Upper lobe of right lung (tissue), 1 donor: ENCODE data around the gene DES. TPM values are rescaled to one million over a fixed set of nuclear protein-coding genes. Genes with fewer than 3 reads are reported as not detected.

Source experiments
- ATAC-seq: fragments of 200-7000 bp; cut with Tn5 transposase; one replicate; pipeline ENCODE4 v1.9.1; 2020; ENCODE audit warnings: mild to moderate bottlenecking, moderate library complexity
- DNase-seq: peaks from one replicate; pipeline ENCODE4 v3.0.0-alpha.2; 2020
- H3K27ac ChIP-seq: fragments of 200-600 bp; one replicate; pipeline ENCODE4 v1.8.0; 2022
- H3K27me3 ChIP-seq: fragments of 200-600 bp; one replicate; pipeline ENCODE4 v1.8.0; 2022; ENCODE audit warnings: mild to moderate bottlenecking
- H3K36me3 ChIP-seq: fragments of 200-600 bp; one replicate; pipeline ENCODE4 v1.8.0; 2022
- H3K4me1 ChIP-seq: fragments of 200-600 bp; one replicate; pipeline ENCODE4 v1.8.0; 2022
- H3K4me3 ChIP-seq: fragments of 200-600 bp; one replicate; pipeline ENCODE4 v1.8.0; 2022; ENCODE audit warnings: mild to moderate bottlenecking
- H3K9me3 ChIP-seq: fragments of 200-600 bp; one replicate; pipeline ENCODE4 v1.8.0; 2022
- CTCF ChIP-seq: fragments of 200-600 bp; IDR thresholded peaks from one replicate; pipeline ENCODE4 v1.8.0; 2022; ENCODE audit warnings: antibody characterized with exemption
- intact Hi-C: fragments of 100-400 bp; cut with DNase I; formaldehyde crosslinking; loops from one replicate; pipeline ENCODE4 v1.11.0; 2022
- total RNA-seq: library from RNA; stranded (reverse); fragmentation: NEBNext Ultra II Directional; extraction: Animal tissue kit (Norgen Biotek cat#: 25700); gene quantifications from one replicate; pipeline ENCODE4 v1.2.1, GENCODE V29; 2021
- donor health status: DM: no; HTN: yes; CAD: no; lungs with severe emphysema.

DES gene
- total RNA-seq, 1 donor from 2014 or later: 59.4 TPM

- no peaks in the 10 kb centered on the region for H3K9me3 ChIP-seq
- no peak overlapping the region for H3K27ac ChIP-seq
- DNase-seq (no peak), ATAC-seq (no peak)
- TF ChIP-seq CTCF: no peak
- peaks cover 6% of the 10 kb centered on the region for H3K27me3 ChIP-seq
- intact Hi-C loops: no loop called here
- H3K4me1 ChIP-seq: no peaks in the 10 kb centered on the region
- no peaks in the 10 kb centered on the region for H3K36me3 ChIP-seq
- no peak overlapping the region for H3K4me3 ChIP-seq
These were observed 56.3 kb downstream of the DES start for GRCh38 chr2:219474285-219475060.

- no peak for ATAC-seq
- no peak overlapping the region for H3K27ac ChIP-seq
- no peak overlapping the region for H3K4me3 ChIP-seq
- DNase-seq: no peak
- H3K4me1 ChIP-seq: no peaks in the 10 kb centered on the region
- no peaks in the 10 kb centered on the region for H3K36me3 ChIP-seq
- intact Hi-C loops: no loop called here
- no peaks in the 10 kb centered on the region for H3K9me3 ChIP-seq
- no peak for TF ChIP-seq CTCF
- peaks cover 6% of the 10 kb centered on the region for H3K27me3 ChIP-seq
These were observed 57.1 kb downstream of the DES start for GRCh38 chr2:219475278-219475677.

GRCh38 chr2:219475697-219476651, 57.8 kb downstream of the DES start:
- H3K27me3 ChIP-seq: peaks cover 6% of the 10 kb centered on the region
- H3K27ac ChIP-seq: no peak overlapping the region
- intact Hi-C loops: no loop called here
- ATAC-seq (peak; percentile 78), DNase-seq (peak; percentile 86)
- no peaks in the 10 kb centered on the region for H3K4me1 ChIP-seq
- no peak overlapping the region for H3K4me3 ChIP-seq
- peak; percentile 86 for TF ChIP-seq CTCF
- no peaks in the 10 kb centered on the region for H3K9me3 ChIP-seq
- H3K36me3 ChIP-seq: no peaks in the 10 kb centered on the region

Other genes with a start within 250 kb of the DES start
- gene SLC23A3, start 248.3 kb upstream of the DES start, total RNA-seq: 3.1 TPM
- 64.0 TPM for gene CNPPD1, start 241.5 kb upstream of the DES start, total RNA-seq
- gene RETREG2, start 240.1 kb upstream of the DES start, total RNA-seq: 79.8 TPM
- 41.2 TPM for gene ZFAND2B, start 211.6 kb upstream of the DES start, total RNA-seq
- gene ABCB6, start 199.4 kb upstream of the DES start, total RNA-seq: 18.2 TPM
- gene ATG9A, start 188.7 kb upstream of the DES start, total RNA-seq: 48.2 TPM
- gene ANKZF1, start 188.6 kb upstream of the DES start, total RNA-seq: 37.6 TPM
- gene GLB1L, start 172.9 kb upstream of the DES start, total RNA-seq: 10.0 TPM
- gene STK16, start 172.9 kb upstream of the DES start, total RNA-seq: 21.4 TPM
- gene TUBA4B, start 165.1 kb upstream of the DES start, total RNA-seq: not detected
- 45.4 TPM for gene TUBA4A, start 164.5 kb upstream of the DES start, total RNA-seq
- gene DNAJB2, start 139.0 kb upstream of the DES start, total RNA-seq: 79.4 TPM
- gene PTPRN, start 109.0 kb upstream of the DES start, total RNA-seq: not detected
- gene RESP18, start 85.6 kb upstream of the DES start, total RNA-seq: not detected
- gene DNPEP, start 30.5 kb upstream of the DES start, total RNA-seq: 69.9 TPM
- 5.6 TPM for gene SPEG, start 16.5 kb downstream of the DES start, total RNA-seq
- gene GMPPA, start 80.5 kb downstream of the DES start, total RNA-seq: 25.3 TPM
- 0.55 TPM for gene ASIC4, start 96.1 kb downstream of the DES start, total RNA-seq
- gene CHPF, start 125.4 kb downstream of the DES start, total RNA-seq: 45.3 TPM
- 2.9 TPM for gene TMEM198, start 125.7 kb downstream of the DES start, total RNA-seq
- gene OBSL1, start 153.2 kb downstream of the DES start, total RNA-seq: 72.8 TPM
- 0.43 TPM for gene INHA, start 153.9 kb downstream of the DES start, total RNA-seq
- 25.7 TPM for gene STK11IP, start 179.5 kb downstream of the DES start, total RNA-seq
- 2.9 TPM for gene SLC4A3, start 209.3 kb downstream of the DES start, total RNA-seq